SK-N-SH (cell line): ENCODE data around the gene PDE4D. TPM values are rescaled to one million over a fixed set of nuclear protein-coding genes. Genes with fewer than 3 reads are reported as not detected.

Source experiments
- CTCF ChIA-PET: fragments of 300-600, 350-600 bp; formaldehyde crosslinking; extraction: SDS; loops from one replicate; lab custom pipeline; 2021; lab: Yijun Ruan, JAX
- POLR2A ChIA-PET: fragments of 350-600 bp; sonication (Branson Sonifier 250); formaldehyde crosslinking; extraction: SDS; loops from one replicate; lab custom pipeline; 2020; ENCODE audit warnings: antibody characterized with exemption, inconsistent platforms; lab: Yijun Ruan, JAX
- DNase-seq: peaks from one replicate; pipeline ENCODE4 v3.0.0; 2012
- H2AFZ ChIP-seq: fragments of 200-600 bp; sonication (generic); 2 replicates; pipeline ENCODE4 v1.8.1; 2016; ENCODE audit warnings: antibody characterized with exemption, mild to moderate bottlenecking, low read depth
- H3F3A ChIP-seq: fragments of 200-600 bp; sonication (generic); replicated peaks from 2 replicates; pipeline ENCODE3; 2016; ENCODE audit warnings: antibody characterized with exemption, mild to moderate bottlenecking; ENCODE audit not compliant: insufficient read depth
- H3K27ac ChIP-seq, 2 experiments: fragments of 200-500 bp in 1 of 2; fragments of 200-600 bp in 1 of 2; sonication (Bioruptor generic) in 1 of 2; sonication (generic), shearing (Covaris generic) in 1 of 2; 2 replicates each; pipeline versions ENCODE4 v1.5.1 to v1.6.1; 2014 to 2016; ENCODE audit warnings: low read depth in 2 of 2, inconsistent platforms in 1 of 2, low read length in 1 of 2, mild to moderate bottlenecking in 1 of 2, mixed read lengths in 1 of 2
- H3K27me3 ChIP-seq: fragments of 200-600 bp; sonication (generic), shearing (Covaris generic); 2 replicates; pipeline ENCODE4 v1.6.1; 2016; ENCODE audit warnings: mixed run types; ENCODE audit not compliant: insufficient read depth
- H3K36me3 ChIP-seq, 2 experiments: fragments of 200-500 bp in 1 of 2; fragments of 200-600 bp in 1 of 2; sonication (Bioruptor generic) in 1 of 2; sonication (generic) in 1 of 2; replicated peaks in 1 of 2; 2 replicates each; pipeline versions ENCODE3 to v1.5.1; 2014 to 2016; ENCODE audit warnings: low read length in 1 of 2, mild to moderate bottlenecking in 1 of 2; ENCODE audit not compliant: insufficient read depth in 2 of 2, control insufficient read depth in 1 of 2
- H3K4me1 ChIP-seq, 2 experiments: fragments of 200-500 bp in 1 of 2; fragments of 200-600 bp in 1 of 2; sonication (Bioruptor generic) in 1 of 2; sonication (generic), shearing (Covaris generic) in 1 of 2; 2 replicates each; pipeline versions ENCODE4 v1.5.1 to v1.6.1; 2014 to 2016; ENCODE audit warnings: low read depth in 1 of 2, low read length in 1 of 2, mixed run types in 1 of 2; ENCODE audit not compliant: insufficient read depth in 2 of 2, control insufficient read depth in 1 of 2
- H3K4me2 ChIP-seq: fragments of 200-600 bp; sonication (generic), shearing (Covaris generic); 2 replicates; pipeline ENCODE4 v1.6.1; 2017; ENCODE audit warnings: mixed run types
- H3K4me3 ChIP-seq, 2 experiments: fragments of 200-500 bp in 1 of 2; fragments of 200-600 bp in 1 of 2; sonication (Bioruptor generic) in 1 of 2; sonication (generic), shearing (Covaris generic) in 1 of 2; 2 replicates each; pipeline versions ENCODE4 v1.5.1 to v1.8.1; 2014 to 2016; ENCODE audit warnings: low read depth in 2 of 2, inconsistent platforms in 1 of 2, low read length in 1 of 2, mild to moderate bottlenecking in 1 of 2, mixed read lengths in 1 of 2, moderate library complexity in 1 of 2
- H3K79me2 ChIP-seq: fragments of 200-600 bp; sonication (generic); 2 replicates; pipeline ENCODE4 v1.8.1; 2017; ENCODE audit warnings: mild to moderate bottlenecking; ENCODE audit not compliant: insufficient read depth
- H3K9ac ChIP-seq: fragments of 200-600 bp; sonication (generic); 2 replicates; pipeline ENCODE4 v1.6.1; 2017; ENCODE audit warnings: mixed run types
- H3K9me2 ChIP-seq: fragments of 200-600 bp; sonication (generic); 2 replicates; pipeline ENCODE4 v1.6.1; 2017; ENCODE audit warnings: mixed run types
- H3K9me3 ChIP-seq: fragments of 200-600 bp; sonication (generic); 2 replicates; pipeline ENCODE4 v1.6.1; 2017; ENCODE audit warnings: mixed run types, mild to moderate bottlenecking, moderate library complexity
- H4K20me1 ChIP-seq: fragments of 200-600 bp; sonication (generic); 2 replicates; pipeline ENCODE4 v1.6.1; 2017; ENCODE audit warnings: mild to moderate bottlenecking, mixed run types; ENCODE audit not compliant: insufficient read depth
- ELF1 ChIP-seq: IDR thresholded peaks from 2 replicates; pipeline ENCODE4 v1.4.0; 2012
- EP300 ChIP-seq, 2 experiments: IDR thresholded peaks; 2 replicates each; pipeline versions ENCODE4 v1.4.0 to v1.6.1; 2012; ENCODE audit warnings: borderline replicate concordance in 1 of 2, low read depth in 1 of 2, low read length in 1 of 2
- FOSL2 ChIP-seq: IDR thresholded peaks from 2 replicates; pipeline ENCODE4 v1.4.0; 2012; ENCODE audit warnings: low read depth, mild to moderate bottlenecking, moderate library complexity, borderline replicate concordance
- FOXJ3 ChIP-seq: sonication (generic); formaldehyde crosslinking; IDR thresholded peaks from 2 replicates; pipeline ENCODE4 v1.5.1; 2020; ENCODE audit warnings: mild to moderate bottlenecking, missing genetic modification reagents
- GATA2 ChIP-seq: sonication (generic); formaldehyde crosslinking; IDR thresholded peaks from 2 replicates; pipeline ENCODE4 v1.5.0; 2020; ENCODE audit warnings: mild to moderate bottlenecking, missing genetic modification reagents
- RAD21 ChIP-seq: IDR thresholded peaks from 2 replicates; pipeline ENCODE4 v1.6.1; 2012; ENCODE audit warnings: mild to moderate bottlenecking, low read length
- RFX5 ChIP-seq: IDR thresholded peaks from 2 replicates; pipeline ENCODE4 v1.6.1; 2012; ENCODE audit warnings: mild to moderate bottlenecking, improper control_type of control experiment, low read length
- TAF1 ChIP-seq: IDR thresholded peaks from 2 replicates; pipeline ENCODE4 v1.6.1; 2012; ENCODE audit warnings: low read depth, mild to moderate bottlenecking, low read length, moderate library complexity, borderline replicate concordance
- TEAD4 ChIP-seq: IDR thresholded peaks from 2 replicates; pipeline ENCODE4 v1.4.0; 2012; ENCODE audit warnings: mild to moderate bottlenecking, borderline replicate concordance; ENCODE audit not compliant: insufficient read depth
- USF2 ChIP-seq: fragments of 150-350 bp; IDR thresholded peaks from 2 replicates; pipeline ENCODE4 v1.6.1; 2017; ENCODE audit warnings: antibody characterized with exemption, low read length, low read depth, borderline replicate concordance
- WGBS: methylation state at CpG from one replicate; pipeline ENCODE4 v1.1.6; 2017; ENCODE audit warnings: low lambda C conversion rate; 5-methylcytosine and 5-hydroxymethylcytosine counted together
- polyA plus RNA-seq, 3 experiments: library from polyadenylated mRNA; depleted of rRNA; stranded (reverse); fragments of >200 nt; gene quantifications; 2 replicates each; pipeline ENCODE4 v1.2.3, GENCODE V29; 2012
- TF ChIP-seq, protein P1 (sequence below): fragments of 200-600 bp; sonication (generic); IDR thresholded peaks from 2 replicates; pipeline ENCODE4 v1.6.1; 2017; ENCODE audit warnings: antibody characterized with exemption, mild to moderate bottlenecking, moderate library complexity

The PDE4D gene
- polyA plus RNA-seq, 1 of the 3 experiments (the other 2 are of a cell fraction) = 2.4 TPM

DNA sequence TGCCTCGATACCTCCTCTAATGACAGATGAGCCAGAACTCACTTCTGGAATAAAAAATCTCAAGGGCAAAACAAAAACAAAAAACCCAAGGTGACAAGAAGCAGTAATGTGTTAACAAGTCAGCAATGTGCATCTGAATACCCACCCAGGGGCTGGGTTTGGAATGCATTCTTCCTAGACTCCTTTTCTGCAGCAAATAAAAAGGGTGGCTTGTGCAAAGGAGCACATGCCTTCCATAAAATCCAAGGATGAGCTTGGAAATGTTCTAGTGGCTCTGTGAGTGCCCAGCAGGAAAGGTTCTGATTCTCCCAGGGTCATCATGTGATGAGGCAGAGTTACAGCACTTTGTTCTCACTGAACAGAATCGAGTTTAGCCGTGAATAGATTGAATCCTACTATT, 710.8 kb downstream of the PDE4D start:
- Histone ChIP-seq H3K4me2 (no peak overlapping the region), H2AFZ (no peak overlapping the region), H3K27me3 (no peaks in the 10 kb centered on the region), H3K4me1 (peaks cover 0 to 7% of the 10 kb centered on the region in 2 experiments; a peak in 2 of 4 replicates), H3K9me3 (no peaks in the 10 kb centered on the region), H3K79me2 (no peaks in the 10 kb centered on the region), H3F3A (no peaks in the 10 kb centered on the region), H3K27ac (no peak overlapping the region), H3K9ac (no peak overlapping the region), H3K9me2 (no peaks in the 10 kb centered on the region), H3K4me3 (no peak overlapping the region), H4K20me1 (no peaks in the 10 kb centered on the region), H3K36me3 (no peaks in the 10 kb centered on the region)
- POLR2A ChIA-PET = no interaction called here
- TF ChIP-seq TEAD4 (no peak), USF2 (no peak), FOXJ3 (CRISPR knock-in tag) (no peak), GATA2 (CRISPR knock-in tag) (no peak)
- CTCF ChIA-PET = interaction anchor here (0.9 to 10.0 kb wide), 6 partner anchors 9 to 631 kb away, joined by 3 to 137 read pairs (median 7); no protein-coding TSS in a partner anchor
- 96% methylated on average over 3 of the region's 3 CpGs for WGBS
- no peak for DNase-seq

DNA sequence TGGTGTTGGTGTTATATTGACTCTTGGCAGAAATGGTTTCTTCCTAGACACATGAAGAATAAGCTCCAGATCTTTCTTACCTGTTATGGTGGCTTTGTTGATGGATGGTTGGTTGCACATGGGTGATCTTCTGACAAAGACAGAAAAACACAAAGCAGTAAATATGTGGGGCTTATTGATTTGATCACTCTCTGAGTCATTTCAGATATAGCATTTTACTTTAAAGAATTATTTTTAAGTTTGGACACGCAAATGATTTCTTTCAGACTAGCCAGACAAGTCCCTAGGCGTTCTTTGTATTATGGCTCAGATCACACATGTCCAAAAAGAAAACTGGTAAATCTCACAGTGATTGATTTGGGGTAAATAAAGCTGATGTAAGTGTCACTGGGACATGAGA, 713.0 kb downstream of the PDE4D start:
- Histone ChIP-seq H2AFZ (no peak overlapping the region), H3K9me2 (no peaks in the 10 kb centered on the region), H4K20me1 (no peaks in the 10 kb centered on the region), H3K4me3 (no peak overlapping the region), H3K27ac (no peak overlapping the region), H3K4me1 (peaks cover 0 to 5% of the 10 kb centered on the region in 2 experiments; a peak in 1 of 4 replicates), H3K79me2 (no peaks in the 10 kb centered on the region), H3K27me3 (no peaks in the 10 kb centered on the region), H3K4me2 (no peak overlapping the region), H3K9me3 (no peaks in the 10 kb centered on the region), H3K36me3 (no peaks in the 10 kb centered on the region), H3K9ac (no peak overlapping the region), H3F3A (no peaks in the 10 kb centered on the region)
- DNase-seq = no peak
- TF ChIP-seq EP300 (IDR thresholded peaks at IDR 0.05; ENCODE audit: borderline replicate concordance in 1 of 2, low read depth in 1 of 2, low read length in 1 of 2) = no peak
- TF ChIP-seq, protein P1, sequence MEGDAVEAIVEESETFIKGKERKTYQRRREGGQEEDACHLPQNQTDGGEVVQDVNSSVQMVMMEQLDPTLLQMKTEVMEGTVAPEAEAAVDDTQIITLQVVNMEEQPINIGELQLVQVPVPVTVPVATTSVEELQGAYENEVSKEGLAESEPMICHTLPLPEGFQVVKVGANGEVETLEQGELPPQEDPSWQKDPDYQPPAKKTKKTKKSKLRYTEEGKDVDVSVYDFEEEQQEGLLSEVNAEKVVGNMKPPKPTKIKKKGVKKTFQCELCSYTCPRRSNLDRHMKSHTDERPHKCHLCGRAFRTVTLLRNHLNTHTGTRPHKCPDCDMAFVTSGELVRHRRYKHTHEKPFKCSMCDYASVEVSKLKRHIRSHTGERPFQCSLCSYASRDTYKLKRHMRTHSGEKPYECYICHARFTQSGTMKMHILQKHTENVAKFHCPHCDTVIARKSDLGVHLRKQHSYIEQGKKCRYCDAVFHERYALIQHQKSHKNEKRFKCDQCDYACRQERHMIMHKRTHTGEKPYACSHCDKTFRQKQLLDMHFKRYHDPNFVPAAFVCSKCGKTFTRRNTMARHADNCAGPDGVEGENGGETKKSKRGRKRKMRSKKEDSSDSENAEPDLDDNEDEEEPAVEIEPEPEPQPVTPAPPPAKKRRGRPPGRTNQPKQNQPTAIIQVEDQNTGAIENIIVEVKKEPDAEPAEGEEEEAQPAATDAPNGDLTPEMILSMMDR = no peak
- TF ChIP-seq GATA2 (CRISPR knock-in tag) = no peak
- TF ChIP-seq FOSL2 = no peak
- no peak for TF ChIP-seq TAF1
- no peak for TF ChIP-seq TEAD4
- TF ChIP-seq ELF1 = no peak
- TF ChIP-seq RAD21 = no peak
- no peak for TF ChIP-seq RFX5
- WGBS = 93% methylated on average over 2 of the region's 2 CpGs
- POLR2A ChIA-PET = no interaction called here
- CTCF ChIA-PET = interaction anchor here (0.7 to 9.0 kb wide), 9 partner anchors 7 to 325 kb away, joined by 3 to 76 read pairs (median 5); no protein-coding TSS in a partner anchor
